H1 (cell line): Measurements from ENCODE around the gene PLCB4.

Experiments
- CTCF ChIP-seq, 3 experiments: IDR thresholded peaks; 1 replicate in 2 of 3; 2 replicates in 1 of 3; pipeline versions ENCODE4 v1.5.1 to v1.6.1; 2011; ENCODE audit warnings: low read length in 3 of 3, mild to moderate bottlenecking in 3 of 3, inconsistent platforms in 2 of 3, low read depth in 1 of 3, moderate library complexity in 1 of 3; ENCODE audit not compliant: insufficient read depth in 1 of 3; ENCODE audit errors: control extremely low read depth in 1 of 3
- EP300 ChIP-seq, 2 experiments: IDR thresholded peaks; 1 replicate in 1 of 2; 2 replicates in 1 of 2; pipeline ENCODE4 v1.6.1; 2011 to 2012; ENCODE audit warnings: low read depth in 2 of 2, low read length in 2 of 2, mild to moderate bottlenecking in 2 of 2, borderline replicate concordance in 1 of 2, inconsistent platforms in 1 of 2, moderate library complexity in 1 of 2
- JUN ChIP-seq: IDR thresholded peaks from 2 replicates; pipeline ENCODE4 v1.6.1; 2011; ENCODE audit warnings: low read depth, mild to moderate bottlenecking, improper control_type of control experiment, low read length
- POLR2A ChIP-seq, 2 experiments: IDR thresholded peaks; 1 replicate in 1 of 2; 2 replicates in 1 of 2; pipeline ENCODE4 v1.6.1; 2011; ENCODE audit warnings: low read depth in 2 of 2, low read length in 2 of 2, mild to moderate bottlenecking in 2 of 2; ENCODE audit errors: control extremely low read depth in 1 of 2
- RBBP5 ChIP-seq: IDR thresholded peaks from 2 replicates; pipeline ENCODE4 v1.7.1; 2012; ENCODE audit warnings: low read depth, mild to moderate bottlenecking, inconsistent platforms, low read length, moderate library complexity, borderline replicate concordance
- SP4 ChIP-seq: IDR thresholded peaks from 2 replicates; pipeline ENCODE4 v1.6.1; 2012; ENCODE audit warnings: low read length, inconsistent platforms
- YY1 ChIP-seq: IDR thresholded peaks from 2 replicates; pipeline ENCODE4 v1.6.1; 2011; ENCODE audit warnings: low read depth, mild to moderate bottlenecking, low read length

- TF ChIP-seq EP300 (IDR thresholded peaks at IDR 0.05; ENCODE audit: borderline replicate concordance in 1 of 2, low read depth in 2 of 2, low read length in 2 of 2) = no peak
- no peak for TF ChIP-seq RBBP5
- TF ChIP-seq SP4 = no peak
- TF ChIP-seq CTCF (IDR thresholded peaks at IDR 0.05; ENCODE audit: control extremely low read depth in 1 of 3, insufficient read depth in 1 of 3, low read depth in 1 of 3, low read length in 3 of 3) = no peak
- no peak for TF ChIP-seq JUN
- no peak for TF ChIP-seq POLR2A (IDR thresholded peaks at IDR 0.05; ENCODE audit: control extremely low read depth in 1 of 2, low read depth in 2 of 2, low read length in 2 of 2)
- TF ChIP-seq YY1 = no peak
These were observed 35.1 kb downstream of the PLCB4 start for GRCh38 chr20:9103955-9104354.
